Measurements from ENCODE around the gene DBF4B. TPM values are rescaled to one million over a fixed set of nuclear protein-coding genes. Genes with fewer than 3 reads are reported as not detected.

Gene DBF4B
- total RNA-seq, 1 experiment from 2014 or later = 24.7 TPM

- Histone ChIP-seq H2BK5ac (ENCODE audit: insufficient read length, low read length) (no peak overlapping the region), H3K9ac (ENCODE audit: extremely low read depth, insufficient read length, low read length) (no peak overlapping the region), H3K4me2 (ENCODE audit: insufficient read depth, insufficient read length, low read length) (no peak overlapping the region), H2AK5ac (ENCODE audit: insufficient read length, low read length) (no peak overlapping the region), H3K18ac (ENCODE audit: insufficient read length, low read depth, low read length) (no peak overlapping the region), H2AFZ (ENCODE audit: low read length) (no peak overlapping the region), H3K23ac (ENCODE audit: insufficient read length, low read depth, low read length) (no peak overlapping the region), H4K91ac (ENCODE audit: insufficient read length, low read depth, low read length) (no peak overlapping the region), H2BK20ac (ENCODE audit: low read depth, low read length, poor library complexity, severe bottlenecking) (no peak overlapping the region), H3K27ac (ENCODE audit: insufficient read length, low read depth, low read length) (no peak overlapping the region), H4K20me1 (ENCODE audit: control insufficient read depth, insufficient read depth, insufficient read length) (no peaks in the 10 kb centered on the region), H3K4me1 (ENCODE audit: insufficient read depth, low read length) (peaks cover 2% of the 10 kb centered on the region; the same call in 1 of the 2 replicates), H3K23me2 (ENCODE audit: insufficient read length, low read depth, low read length, poor library complexity, severe bottlenecking) (peaks cover 10% of the 10 kb centered on the region), H3T11ph (ENCODE audit: low read length) (no peak overlapping the region), H2BK15ac (ENCODE audit: low read depth, low read length) (no peak overlapping the region), H4K8ac (replicated peaks; ENCODE audit: insufficient read length, low read depth, low read length) (no peak overlapping the region), H3K9me3 (ENCODE audit: control insufficient read depth, low read depth, low read length) (no peaks in the 10 kb centered on the region), H2BK12ac (ENCODE audit: insufficient read length, low read depth, low read length) (no peak overlapping the region), H3K56ac (ENCODE audit: insufficient read length, low read depth, low read length) (no peak overlapping the region), H3K27me3 (ENCODE audit: insufficient read depth, low read length) (peaks cover 4% of the 10 kb centered on the region; the same call in 1 of the 2 replicates), H4K5ac (ENCODE audit: insufficient read length, low read depth, low read length) (no peak overlapping the region), H3K14ac (ENCODE audit: insufficient read depth, low read length) (no peak overlapping the region), H3K79me1 (ENCODE audit: insufficient read depth, low read depth, low read length, poor library complexity, severe bottlenecking) (no peaks in the 10 kb centered on the region), H3K79me2 (ENCODE audit: insufficient read depth, low read length) (no peaks in the 10 kb centered on the region), H3K4ac (ENCODE audit: low read depth, low read length) (no peak overlapping the region), H2BK120ac (ENCODE audit: low read depth, low read length, poor library complexity, severe bottlenecking) (no peak overlapping the region)
- H3K4me3 Mint-ChIP-seq = peak overlapping the region in 1 of 2 experiments; percentile 88; a peak in 4 of 5 replicates
- WGBS (ENCODE audit: extremely low coverage, insufficient read length, low lambda C conversion rate) = no CpG with 5 or more reads among the region's 19 CpGs
- no peaks in the 10 kb centered on the region for H3K9me3 Mint-ChIP-seq
- no peaks in the 10 kb centered on the region for H3K36me3 Mint-ChIP-seq (ENCODE audit: insufficient read depth in 1 of 3, low read depth in 3 of 3)
- peak overlapping the region in 1 of 3 experiments; percentile 52; a peak in 1 of 7 replicates for H3K27ac Mint-ChIP-seq
- peaks cover 14 to 25% of the 10 kb centered on the region in 2 experiments for H3K4me1 Mint-ChIP-seq
- peak; percentile 30 for DNase-seq
- TF ChIP-seq, protein P1, sequence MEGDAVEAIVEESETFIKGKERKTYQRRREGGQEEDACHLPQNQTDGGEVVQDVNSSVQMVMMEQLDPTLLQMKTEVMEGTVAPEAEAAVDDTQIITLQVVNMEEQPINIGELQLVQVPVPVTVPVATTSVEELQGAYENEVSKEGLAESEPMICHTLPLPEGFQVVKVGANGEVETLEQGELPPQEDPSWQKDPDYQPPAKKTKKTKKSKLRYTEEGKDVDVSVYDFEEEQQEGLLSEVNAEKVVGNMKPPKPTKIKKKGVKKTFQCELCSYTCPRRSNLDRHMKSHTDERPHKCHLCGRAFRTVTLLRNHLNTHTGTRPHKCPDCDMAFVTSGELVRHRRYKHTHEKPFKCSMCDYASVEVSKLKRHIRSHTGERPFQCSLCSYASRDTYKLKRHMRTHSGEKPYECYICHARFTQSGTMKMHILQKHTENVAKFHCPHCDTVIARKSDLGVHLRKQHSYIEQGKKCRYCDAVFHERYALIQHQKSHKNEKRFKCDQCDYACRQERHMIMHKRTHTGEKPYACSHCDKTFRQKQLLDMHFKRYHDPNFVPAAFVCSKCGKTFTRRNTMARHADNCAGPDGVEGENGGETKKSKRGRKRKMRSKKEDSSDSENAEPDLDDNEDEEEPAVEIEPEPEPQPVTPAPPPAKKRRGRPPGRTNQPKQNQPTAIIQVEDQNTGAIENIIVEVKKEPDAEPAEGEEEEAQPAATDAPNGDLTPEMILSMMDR (conservative IDR thresholded peaks at IDR 0.05) = no peak
- H3K27me3 Mint-ChIP-seq (ENCODE audit: low read depth) = peaks cover 40% of the 10 kb centered on the region
Observed at GRCh38 chr17:44776628-44777393, 68.3 kb downstream of the DBF4B start.

All from H9 (cell line).